Colonic mucosa (tissue), 4 donors: ENCODE measurements around the gene FAM98C. TPM values are rescaled to one million over a fixed set of nuclear protein-coding genes. Genes with fewer than 3 reads are reported as not detected.
A peak's percentile ranks its signal among the peaks of the same experiment; 100 is the strongest.

Source experiments
- DNase-seq: peaks from one replicate; pipeline ENCODE4 v3.0.0-alpha.2; 2020
- H3K27ac ChIP-seq: fragments of 200-600 bp; one replicate; pipeline ENCODE4 v1.8.0; 2021
- H3K27me3 ChIP-seq: fragments of 200-600 bp; one replicate; pipeline ENCODE4 v1.8.0; 2021
- H3K36me3 ChIP-seq: fragments of 200-600 bp; one replicate; pipeline ENCODE4 v1.8.0; 2021
- H3K4me1 ChIP-seq: fragments of 200-600 bp; one replicate; pipeline ENCODE4 v1.8.0; 2021; ENCODE audit warnings: mild to moderate bottlenecking
- H3K4me3 ChIP-seq: fragments of 200-600 bp; one replicate; pipeline ENCODE4 v1.8.0; 2021
- H3K9ac ChIP-seq, 2 donors: one replicate each; pipeline ENCODE4 v1.7.0; 2013; ENCODE audit warnings: control low read depth in 2 of 2, low read depth in 2 of 2, low read length in 2 of 2
- H3K9me3 ChIP-seq: fragments of 200-600 bp; one replicate; pipeline ENCODE4 v1.8.0; 2021
- CTCF ChIP-seq: fragments of 200-600 bp; IDR thresholded peaks from one replicate; pipeline ENCODE4 v1.8.0; 2022; ENCODE audit warnings: antibody characterized with exemption, mild to moderate bottlenecking
- intact Hi-C: fragments of 100-400 bp; cut with DNase I; formaldehyde crosslinking; loops from one replicate; pipeline ENCODE4 v1.14.1; 2022
- total RNA-seq, 2 donors: library from RNA; stranded (reverse); fragmentation: NEBNext Ultra II Directional in 1 of 2; extraction: Animal tissue kit (Norgen Biotek cat#: 25700) in 1 of 2; gene quantifications; one replicate each; pipeline ENCODE4 v1.2.1, GENCODE V29; 2021
- donor health status: healthy.
- donor health status: DM: no; HTN: no; CAD: no.
- donor health status: DM: no; HTN: no; CAD: no.

Gene FAM98C
- total RNA-seq, 2 donors from 2014 or later = 31.4 to 35.4 TPM

GRCh38 chr19:38392707-38393308 is 10.1 kb upstream of the FAM98C start:
- no peak for TF ChIP-seq CTCF
- Histone ChIP-seq H3K27me3 (peaks cover 30% of the 10 kb centered on the region), H3K9ac (no peak overlapping the region), H3K4me1 (peaks cover 4% of the 10 kb centered on the region), H3K27ac (no peak overlapping the region), H3K36me3 (no peaks in the 10 kb centered on the region), H3K4me3 (no peak overlapping the region), H3K9me3 (no peaks in the 10 kb centered on the region)
- intact Hi-C loops = no loop called here
- no peak for DNase-seq

GRCh38 chr19:38394488-38394887 is 8.4 kb upstream of the FAM98C start:
- H3K27me3 ChIP-seq = peaks cover 19% of the 10 kb centered on the region
- intact Hi-C loops = no loop called here

GRCh38 chr19:38395381-38396114 is 7.3 kb upstream of the FAM98C start:
- Histone ChIP-seq H3K27me3 (peaks cover 19% of the 10 kb centered on the region), H3K27ac (no peak overlapping the region), H3K9ac (peak overlapping the region in 1 of 2 donors; percentile 24), H3K36me3 (no peaks in the 10 kb centered on the region), H3K9me3 (no peaks in the 10 kb centered on the region), H3K4me1 (no peaks in the 10 kb centered on the region), H3K4me3 (peak overlapping the region; percentile 12)
- DNase-seq = no peak
- intact Hi-C loops = no loop called here
- no peak for TF ChIP-seq CTCF

More at GRCh38 chr19:38394488-38394887, 8.4 kb upstream of the FAM98C start:
- DNase-seq = no peak
- no peak overlapping the region for H3K27ac ChIP-seq
- no peak overlapping the region for H3K9ac ChIP-seq
- no peaks in the 10 kb centered on the region for H3K9me3 ChIP-seq
- H3K36me3 ChIP-seq = no peaks in the 10 kb centered on the region
- H3K4me1 ChIP-seq = no peaks in the 10 kb centered on the region
- H3K4me3 ChIP-seq = peak overlapping the region; percentile 3
- TF ChIP-seq CTCF = no peak

GRCh38 chr19:38399081-38399480 is 3.8 kb upstream of the FAM98C start:
- H3K9me3 ChIP-seq = no peaks in the 10 kb centered on the region
- no peak overlapping the region for H3K27ac ChIP-seq
- TF ChIP-seq CTCF = no peak
- H3K9ac ChIP-seq = no peak overlapping the region
- no peak overlapping the region for H3K4me3 ChIP-seq
- DNase-seq = no peak
- intact Hi-C loops = no loop called here
- H3K4me1 ChIP-seq = peaks cover 2% of the 10 kb centered on the region
- H3K36me3 ChIP-seq = no peaks in the 10 kb centered on the region
- peaks cover 19% of the 10 kb centered on the region for H3K27me3 ChIP-seq

- Histone ChIP-seq H3K9ac (no peak overlapping the region), H3K27ac (no peak overlapping the region), H3K27me3 (peaks cover 16% of the 10 kb centered on the region), H3K9me3 (no peaks in the 10 kb centered on the region), H3K4me1 (peaks cover 6% of the 10 kb centered on the region), H3K4me3 (no peak overlapping the region), H3K36me3 (no peaks in the 10 kb centered on the region)
- no peak for DNase-seq
- intact Hi-C loops = no loop called here
- TF ChIP-seq CTCF = no peak
Measured at GRCh38 chr19:38399537-38399936, 3.4 kb upstream of the FAM98C start.
